Activated CD8-positive, alpha-beta memory T cell treated with anti-CD3 and anti-CD28 coated beads for 36 hours (primary cell): ENCODE results near the gene PCTP. TPM values are rescaled to one million over a fixed set of nuclear protein-coding genes. Genes with fewer than 3 reads are reported as not detected.

Experiments used
- CTCF ChIA-PET: fragments of 350-600 bp; sonication (Branson Sonifier 250); formaldehyde crosslinking; loops from one replicate; lab custom pipeline; 2021; ENCODE audit warnings: antibody characterized with exemption; lab: Charles Lee
- POLR2A ChIA-PET: fragments of 350-600 bp; sonication (Branson Sonifier 250); formaldehyde crosslinking; loops from one replicate; lab custom pipeline; 2021; ENCODE audit warnings: antibody characterized with exemption; lab: Charles Lee
- total RNA-seq, 2 experiments: library from RNA; stranded (reverse); gene quantifications; one replicate each; pipeline ENCODE4 v1.2.3, GENCODE V29; 2021

PCTP gene
- total RNA-seq, 2 experiments from 2014 or later = 8.3 to 9.2 TPM

DNA sequence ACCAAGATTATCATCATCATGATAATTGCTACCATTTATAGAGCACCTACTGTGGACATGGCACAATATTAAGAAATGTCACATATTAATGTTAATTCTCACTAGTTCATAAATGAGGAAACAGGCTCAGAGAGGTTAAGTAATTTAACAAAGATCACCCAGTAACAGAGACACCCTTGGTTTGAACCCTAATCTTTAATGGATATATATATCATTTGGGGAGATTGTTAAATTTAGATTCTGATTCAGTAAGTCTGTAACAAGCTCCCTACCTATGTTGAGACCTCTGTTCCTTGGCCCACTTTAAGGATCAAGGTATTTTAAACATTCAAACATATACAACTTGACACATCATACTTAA is 27.4 kb upstream of the PCTP start:
- POLR2A ChIA-PET = no interaction called here
- CTCF ChIA-PET = interaction anchor here (2.5 kb wide), 1 partner anchor 197 kb away, joined by 7 read pairs; no protein-coding TSS in a partner anchor

DNA sequence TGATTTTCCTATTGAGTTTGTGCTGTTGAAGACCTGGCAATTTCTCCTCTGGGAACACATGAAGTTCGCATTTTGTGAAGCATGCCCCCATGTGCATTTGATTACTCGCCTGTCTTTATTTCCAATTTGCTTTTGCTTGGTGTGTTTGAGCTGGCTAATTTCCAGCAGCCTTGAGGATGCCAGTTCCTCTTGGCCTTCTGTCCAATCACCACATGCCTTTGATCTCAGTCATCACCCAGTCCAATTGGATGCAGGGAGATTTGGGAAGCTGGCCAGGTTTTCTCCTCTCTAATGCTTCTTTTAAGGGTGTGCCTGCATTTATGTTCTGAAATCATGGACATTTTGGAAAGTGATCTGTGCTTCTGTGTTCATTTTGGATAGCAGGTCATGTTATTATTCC is 24.4 kb upstream of the PCTP start:
- POLR2A ChIA-PET = no interaction called here
- CTCF ChIA-PET = interaction anchor here (2.3 kb wide), 1 partner anchor 9 kb away, joined by 4 read pairs; no protein-coding TSS in a partner anchor

DNA sequence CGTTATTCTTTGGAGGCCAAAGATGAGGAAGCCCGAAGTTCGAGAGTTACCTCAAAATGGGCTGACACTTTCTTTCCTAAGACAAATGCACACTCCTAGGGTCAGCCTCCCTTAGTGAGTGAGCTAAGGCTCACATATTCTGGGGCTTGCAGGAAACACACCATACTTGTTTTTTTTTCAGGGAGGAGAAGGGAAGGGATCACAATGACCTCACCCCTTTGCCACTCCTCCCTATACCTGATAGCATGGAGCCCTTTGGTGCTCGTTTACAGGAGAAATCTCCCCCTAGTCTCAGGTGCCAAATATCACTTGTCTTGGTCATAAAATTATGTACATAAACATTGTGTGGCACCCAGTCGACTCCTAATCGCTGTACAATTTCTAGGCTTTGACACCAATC is 23.6 kb upstream of the PCTP start:
- CTCF ChIA-PET = interaction anchor here (2.3 kb wide), 1 partner anchor 10 kb away, joined by 4 read pairs; no protein-coding TSS in a partner anchor
- POLR2A ChIA-PET = no interaction called here

DNA sequence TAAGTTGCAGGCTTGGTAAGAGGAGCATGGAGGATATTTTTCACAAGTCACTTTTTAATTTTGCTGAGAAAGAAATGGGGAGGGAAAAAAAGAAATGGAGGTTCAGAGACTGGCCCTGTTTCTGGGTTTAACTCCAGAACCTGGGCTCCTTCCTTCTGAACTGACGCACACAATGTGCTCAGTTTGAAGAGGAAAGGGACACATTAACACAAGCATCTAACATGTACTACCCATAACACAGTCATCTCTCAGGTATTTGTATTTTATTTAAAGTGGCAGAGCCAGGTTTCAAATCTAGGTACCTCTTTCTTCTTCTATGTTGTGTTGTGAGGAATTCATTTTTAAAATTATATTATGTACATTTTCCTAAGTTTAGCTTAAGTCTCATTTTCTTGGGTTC is 22.9 kb upstream of the PCTP start:
- ChIA-PET POLR2A (no interaction called here), CTCF (interaction anchor here (2.3 kb wide), 1 partner anchor 10 kb away, joined by 4 read pairs; no protein-coding TSS in a partner anchor)

DNA sequence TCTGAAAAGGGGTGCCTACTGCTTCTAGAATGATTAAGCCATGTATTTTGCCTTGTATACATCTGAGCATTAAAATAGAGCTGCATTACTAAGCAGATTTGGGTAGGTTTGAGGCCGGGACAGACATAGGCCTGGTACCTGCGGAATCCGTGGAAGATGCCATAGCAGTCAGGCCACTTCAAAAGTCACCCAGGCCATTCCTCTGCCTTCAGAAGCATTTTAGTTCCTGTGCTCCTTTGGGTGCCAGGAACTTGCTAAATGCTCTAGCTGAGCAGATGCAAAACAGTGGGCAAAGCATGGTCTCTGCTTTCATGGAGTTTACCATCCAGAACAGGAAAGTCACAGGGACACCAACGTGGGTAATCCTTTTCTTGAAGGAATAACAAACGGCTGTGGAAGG is 22.5 kb upstream of the PCTP start:
- POLR2A ChIA-PET = no interaction called here
- CTCF ChIA-PET = interaction anchor here (2.3 kb wide), 1 partner anchor 11 kb away, joined by 4 read pairs; no protein-coding TSS in a partner anchor

DNA sequence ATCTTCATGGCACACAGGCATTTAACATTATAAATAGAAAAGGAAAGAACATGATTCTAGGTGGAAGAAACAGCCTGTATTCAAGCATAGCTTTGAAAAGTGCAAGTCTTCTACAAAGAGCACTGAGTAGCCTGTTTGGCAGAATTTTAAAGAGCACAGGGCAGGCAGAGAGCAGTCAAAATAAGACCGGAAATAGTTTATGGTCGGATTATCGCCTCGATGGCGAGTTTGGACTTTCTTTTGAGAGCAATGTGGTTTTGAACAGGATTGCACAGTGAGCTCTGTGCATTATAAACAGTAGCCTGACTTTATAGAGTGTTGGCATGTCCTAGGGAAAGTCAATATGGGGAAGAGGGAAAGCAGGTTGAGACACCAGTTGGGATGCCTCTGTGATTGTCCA is 22.0 kb upstream of the PCTP start:
- POLR2A ChIA-PET = no interaction called here
- CTCF ChIA-PET = no interaction called here

DNA sequence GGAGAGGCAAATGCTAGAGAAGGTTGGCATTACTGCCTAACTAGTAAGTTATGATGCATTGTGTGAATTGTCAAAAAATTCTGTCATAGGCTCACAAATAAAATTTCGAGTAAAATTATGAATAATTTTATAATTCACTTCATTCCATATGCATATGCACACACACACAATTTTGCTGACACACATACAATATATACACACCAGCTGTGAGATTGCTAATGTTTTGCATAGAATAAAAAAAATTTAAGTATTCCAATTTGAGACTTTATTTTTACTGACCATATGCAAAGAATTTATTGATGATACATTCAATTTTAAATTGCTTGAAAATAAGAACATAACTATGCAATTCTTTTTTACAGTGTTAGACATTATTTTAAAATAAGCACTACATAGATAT is 21.4 kb upstream of the PCTP start:
- CTCF ChIA-PET = no interaction called here
- POLR2A ChIA-PET = no interaction called here

DNA sequence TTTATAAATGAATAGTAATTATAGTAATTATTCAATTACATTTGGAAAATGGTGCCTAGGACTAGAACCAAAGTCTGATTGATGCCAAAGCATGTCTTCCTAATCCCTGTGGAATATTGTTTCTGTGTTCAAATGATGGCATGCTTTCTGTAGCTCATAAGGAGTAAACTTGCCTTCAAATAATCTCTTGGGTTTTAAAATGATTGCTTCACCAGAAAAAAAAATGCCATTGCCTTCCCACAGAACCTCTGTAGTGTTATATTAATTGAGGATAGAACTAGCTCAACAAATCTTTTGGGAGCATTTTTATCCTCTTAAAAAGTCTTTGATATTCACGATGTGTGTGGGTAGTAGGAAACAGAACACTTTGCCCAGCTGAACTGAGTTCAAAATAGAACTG is 20.5 kb upstream of the PCTP start:
- CTCF ChIA-PET = no interaction called here
- POLR2A ChIA-PET = no interaction called here

DNA sequence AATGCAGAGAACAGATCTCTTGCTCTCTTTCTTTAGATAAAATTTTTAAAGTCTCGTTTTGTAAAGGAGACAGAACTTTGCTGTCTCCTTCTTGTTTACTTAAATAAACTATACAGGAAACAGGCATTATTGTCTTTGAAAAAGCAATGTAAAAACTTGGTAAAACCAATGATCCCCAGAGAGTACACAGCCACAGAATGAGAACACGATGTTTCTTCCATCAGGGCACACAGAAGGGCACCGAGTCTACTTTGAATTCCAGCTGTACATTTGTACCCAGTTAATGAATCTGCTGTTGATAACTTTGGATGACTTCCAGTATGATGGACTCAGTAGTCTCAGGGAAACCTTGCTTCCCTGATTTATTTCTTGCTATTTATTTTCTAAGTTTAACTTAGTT is 20.0 kb upstream of the PCTP start:
- CTCF ChIA-PET = no interaction called here

DNA sequence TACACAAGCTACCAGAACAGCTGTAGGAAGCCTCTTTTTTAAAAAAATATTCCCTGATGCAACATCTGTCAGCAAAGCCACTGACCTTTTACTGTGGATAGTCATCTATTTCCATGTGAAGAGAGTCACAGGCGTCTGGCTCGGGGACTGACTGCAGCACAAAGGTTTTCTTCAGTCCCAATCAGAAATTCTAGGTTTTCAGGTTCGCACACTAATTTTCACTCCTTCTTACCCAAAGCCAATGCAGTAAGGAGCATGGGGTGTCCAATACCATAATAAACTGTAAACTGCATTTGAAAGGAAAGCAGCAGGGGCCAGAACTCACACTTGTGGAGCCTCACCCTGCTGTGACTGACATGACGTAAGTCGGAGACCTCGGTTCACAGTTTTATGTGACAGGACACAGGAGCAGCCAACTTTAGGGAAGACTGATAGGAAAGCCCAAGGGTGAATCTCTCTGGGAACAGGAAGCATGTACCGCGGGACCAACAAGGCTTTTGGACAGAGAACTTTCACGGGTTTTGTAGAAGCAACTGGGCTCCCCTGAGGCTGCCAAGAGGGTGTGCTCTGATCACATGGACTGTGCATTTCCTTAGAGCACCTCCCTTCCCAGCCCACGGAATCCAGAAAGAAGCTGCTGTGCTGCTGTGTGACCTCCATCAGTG is 19.1 kb upstream of the PCTP start:
- POLR2A ChIA-PET = no interaction called here

More for the DNA sequence above, 20.0 kb upstream of the PCTP start:
- POLR2A ChIA-PET = no interaction called here

DNA sequence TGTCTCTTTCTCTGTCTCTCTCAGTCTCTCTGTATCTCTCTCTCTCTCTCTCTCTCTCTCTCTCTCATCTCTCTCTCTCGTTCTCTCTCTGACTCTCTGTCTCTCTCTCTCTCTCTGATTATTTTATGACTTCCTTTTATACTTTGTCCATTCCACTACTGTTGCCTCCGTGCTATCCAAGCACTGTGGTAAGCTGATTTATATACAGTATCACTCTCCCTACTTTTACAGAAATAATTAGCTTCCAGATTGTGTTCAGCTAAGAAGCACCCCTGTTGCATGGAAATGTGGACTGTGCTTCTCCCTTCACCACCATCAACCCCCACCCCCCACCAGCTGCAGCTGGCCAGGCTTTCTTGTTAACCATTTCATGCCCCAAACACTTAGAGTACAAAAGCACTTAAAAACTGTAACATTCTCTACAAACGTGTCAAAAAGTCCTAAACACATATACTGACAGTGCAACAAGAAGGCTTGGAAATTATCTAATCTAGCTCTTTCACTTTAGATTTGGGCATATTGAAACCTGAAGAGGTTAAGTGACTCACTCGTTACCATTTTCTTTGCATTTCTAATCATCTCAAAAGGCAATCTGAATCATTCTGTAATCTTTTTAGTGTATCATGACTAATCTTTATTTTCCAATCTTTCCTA is 16.6 kb upstream of the PCTP start:
- CTCF ChIA-PET = interaction anchor here (0.7 to 2.1 kb wide), 4 partner anchors 13 to 210 kb away, joined by 3 to 6 read pairs (median 4); no protein-coding TSS in a partner anchor
- POLR2A ChIA-PET = interaction anchor here (1.5 kb wide), 1 partner anchor 17 kb away, joined by 4 read pairs; the partner anchor contains the start of gene PCTP

More for the DNA sequence above, 19.1 kb upstream of the PCTP start:
- CTCF ChIA-PET = interaction anchor here (1.1 kb wide), 1 partner anchor 12 kb away, joined by 3 read pairs; no protein-coding TSS in a partner anchor

DNA sequence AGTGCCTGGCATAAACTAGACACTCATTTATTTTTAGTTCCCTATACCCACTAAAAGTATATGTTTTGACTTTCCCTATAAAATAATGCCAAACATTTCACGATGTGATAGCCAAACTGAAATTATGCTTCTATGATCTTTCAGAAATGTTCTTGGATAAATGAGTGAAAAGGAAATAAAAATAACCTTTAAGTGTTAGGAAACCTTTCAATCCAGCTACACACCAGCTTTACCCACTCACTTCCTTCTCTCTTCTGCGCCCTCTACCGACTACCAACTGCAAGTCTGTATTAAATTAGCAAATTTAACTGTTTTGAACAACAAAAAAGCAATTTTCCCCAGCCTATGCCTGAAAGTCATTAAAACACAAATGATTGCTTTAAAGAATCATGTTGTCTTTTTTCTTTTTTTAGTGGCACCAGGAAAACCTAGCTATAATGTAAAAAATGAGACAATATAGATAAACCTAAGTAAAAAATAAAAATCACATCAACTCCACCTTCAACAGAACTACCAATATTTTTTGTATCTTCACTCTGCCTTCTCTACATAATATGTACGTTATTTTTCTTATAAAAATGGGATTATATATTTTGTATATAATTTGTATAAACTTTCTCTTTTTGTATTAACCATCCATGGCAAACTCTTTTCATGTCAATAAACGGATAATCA is 15.0 kb upstream of the PCTP start:
- POLR2A ChIA-PET = no interaction called here
- CTCF ChIA-PET = interaction anchor here (0.6 to 2.1 kb wide), 4 partner anchors 15 to 37 kb away, joined by 3 to 6 read pairs (median 3); no protein-coding TSS in a partner anchor

DNA sequence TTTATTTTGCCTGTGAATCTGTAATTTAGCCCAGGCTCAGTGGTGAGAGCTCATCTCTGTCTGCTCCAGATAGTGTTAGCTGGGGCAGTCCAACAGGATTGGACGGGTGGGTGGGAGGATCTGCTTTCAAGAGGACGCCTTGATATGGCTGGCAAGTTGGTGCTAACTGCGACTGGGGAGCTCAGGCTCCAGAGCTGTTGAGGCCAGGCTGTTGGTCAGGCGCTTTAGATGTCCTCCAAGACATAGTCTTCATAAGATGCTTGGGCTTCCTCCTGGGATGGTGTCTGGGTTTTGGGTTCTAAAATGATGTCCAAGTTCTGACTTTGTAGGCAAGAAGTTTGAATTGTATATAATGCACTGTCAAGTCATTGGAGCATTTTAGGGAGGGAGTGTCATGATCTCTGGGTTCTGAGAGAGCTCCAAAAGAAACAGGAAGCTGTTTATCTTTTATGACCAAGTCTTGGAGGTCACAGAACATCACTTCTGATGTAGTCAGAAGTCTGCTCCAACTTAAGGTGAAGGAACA is 12.8 kb upstream of the PCTP start:
- ChIA-PET CTCF (no interaction called here), POLR2A (no interaction called here)

DNA sequence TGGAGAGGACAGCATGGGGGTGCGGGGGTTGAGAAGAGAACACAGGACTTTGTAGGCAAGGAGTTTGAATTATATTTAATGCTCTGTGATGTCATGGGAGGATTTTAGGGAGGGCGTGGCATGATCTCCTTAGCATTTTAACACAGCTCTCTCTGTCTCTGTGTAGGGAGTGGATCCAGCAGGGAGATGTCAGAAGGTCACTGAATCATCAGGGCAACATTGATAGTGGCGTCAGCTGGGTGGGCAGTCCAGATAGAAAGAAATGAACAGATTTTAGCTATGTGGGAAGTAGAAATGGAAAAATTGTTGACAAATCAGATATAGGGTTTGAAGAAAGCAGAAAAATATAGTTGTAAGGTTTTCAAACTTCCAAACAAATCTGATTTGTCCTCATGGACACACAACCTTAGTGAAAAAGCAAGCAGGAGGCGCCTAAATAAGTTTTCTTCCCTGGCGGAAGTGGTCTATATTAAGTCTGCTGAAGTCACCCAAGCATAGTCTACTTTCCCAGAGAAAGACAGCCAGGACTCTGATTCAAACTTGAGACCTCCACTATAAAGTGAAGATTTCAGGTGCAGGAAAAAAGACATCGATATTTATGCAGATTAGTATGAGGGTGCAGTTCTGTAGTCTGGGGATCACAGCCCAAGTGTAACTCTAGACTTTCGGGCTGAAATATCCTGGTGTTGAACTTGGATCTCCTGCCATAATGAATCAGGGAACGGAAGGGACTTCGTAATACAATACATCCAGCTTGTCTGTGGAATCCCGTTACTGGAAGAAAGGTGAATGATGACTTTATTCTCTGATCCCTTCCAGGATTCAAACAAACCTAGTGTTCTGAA is 10.1 kb upstream of the PCTP start:
- CTCF ChIA-PET = interaction anchor here (0.8 kb wide), 1 partner anchor 30 kb away, joined by 3 read pairs; no protein-coding TSS in a partner anchor
- POLR2A ChIA-PET = no interaction called here

DNA sequence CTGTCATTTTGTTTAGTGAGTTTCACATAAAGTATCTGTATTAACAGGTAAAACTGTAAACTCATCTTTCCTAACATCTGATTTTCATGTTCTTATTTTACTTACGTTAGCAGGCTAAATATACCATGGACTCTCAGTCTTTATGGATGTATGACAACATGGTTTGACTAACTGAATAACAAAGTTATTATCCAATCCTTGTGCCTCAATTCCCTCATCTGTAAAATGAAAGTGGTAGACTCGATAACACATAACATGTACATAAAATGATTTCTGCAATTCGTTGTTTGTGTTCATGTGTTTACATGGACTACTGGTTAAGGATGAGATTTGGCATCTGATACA is 9.5 kb upstream of the PCTP start:
- POLR2A ChIA-PET = interaction anchor here (1.2 kb wide), 1 partner anchor 10 kb away, joined by 4 read pairs; the partner anchor contains the start of gene PCTP
- CTCF ChIA-PET = interaction anchor here (0.8 kb wide), 1 partner anchor 29 kb away, joined by 3 read pairs; no protein-coding TSS in a partner anchor

DNA sequence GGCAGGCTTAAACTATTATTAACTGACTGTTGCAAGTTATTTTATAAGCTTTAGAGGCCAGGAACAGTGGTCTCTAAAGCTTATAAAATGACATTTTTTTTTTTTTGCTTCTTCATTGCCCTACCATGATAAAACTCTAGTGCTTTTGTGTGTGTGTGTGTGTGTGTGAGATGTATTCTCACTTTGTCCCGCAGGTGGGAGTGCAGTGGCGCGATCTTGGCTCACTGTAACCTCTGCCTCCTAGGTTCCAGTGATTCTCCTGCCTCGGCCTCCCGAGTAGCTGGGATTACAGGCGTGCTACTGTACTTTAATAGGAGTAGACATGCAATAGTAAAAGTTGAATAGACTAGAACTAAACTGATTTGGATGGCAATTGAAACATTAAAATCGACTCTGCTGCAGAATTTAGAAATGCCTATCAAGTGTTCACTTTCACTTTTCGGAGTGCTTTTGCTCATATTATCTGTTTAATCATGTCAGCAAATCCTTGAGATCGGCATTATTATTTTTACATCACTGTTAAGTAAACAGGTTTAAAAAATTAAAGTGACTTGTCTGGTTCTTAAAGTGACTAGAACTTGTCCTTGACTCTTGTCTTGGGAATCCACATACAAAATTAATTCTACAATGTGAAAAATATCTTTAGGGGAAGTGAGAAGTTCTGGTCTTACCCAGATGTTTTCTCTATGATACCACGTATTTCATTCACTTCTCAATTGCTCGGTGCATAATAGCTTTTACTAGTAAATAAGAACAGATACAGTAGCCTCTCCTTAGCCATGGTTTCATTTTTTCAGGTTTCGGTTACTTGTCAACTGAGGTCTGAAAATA is 8.4 kb upstream of the PCTP start:
- ChIA-PET POLR2A (interaction anchor here (1.2 kb wide), 1 partner anchor 9 kb away, joined by 4 read pairs; the partner anchor contains the start of gene PCTP), CTCF (no interaction called here)

DNA sequence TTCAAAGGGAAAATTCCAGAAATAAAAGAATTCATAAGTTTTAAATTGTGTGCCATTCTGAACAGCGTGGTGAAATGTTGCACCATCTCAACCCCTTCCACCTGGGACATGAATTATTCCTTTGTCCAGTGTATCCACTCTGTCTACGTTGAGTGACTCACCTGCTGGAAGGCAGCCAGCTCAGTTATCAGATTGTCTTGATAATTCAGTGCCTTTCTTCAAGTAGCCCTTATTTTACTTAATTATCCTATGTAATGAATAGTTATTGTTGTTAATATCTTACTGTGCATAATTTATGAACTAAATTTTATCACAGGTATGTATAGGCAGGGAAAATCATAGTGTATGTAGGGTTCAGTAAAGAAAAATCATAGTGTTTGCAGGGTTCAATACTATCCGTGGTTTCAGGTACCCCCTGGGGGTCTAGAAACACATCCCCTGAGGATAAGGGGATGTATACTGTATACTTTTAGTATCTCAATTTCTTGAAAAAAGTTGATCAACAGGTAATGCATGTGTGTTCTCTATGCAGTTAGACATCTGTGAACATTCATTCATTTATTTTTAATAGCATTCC is 7.7 kb upstream of the PCTP start:
- ChIA-PET POLR2A (no interaction called here), CTCF (no interaction called here)

DNA sequence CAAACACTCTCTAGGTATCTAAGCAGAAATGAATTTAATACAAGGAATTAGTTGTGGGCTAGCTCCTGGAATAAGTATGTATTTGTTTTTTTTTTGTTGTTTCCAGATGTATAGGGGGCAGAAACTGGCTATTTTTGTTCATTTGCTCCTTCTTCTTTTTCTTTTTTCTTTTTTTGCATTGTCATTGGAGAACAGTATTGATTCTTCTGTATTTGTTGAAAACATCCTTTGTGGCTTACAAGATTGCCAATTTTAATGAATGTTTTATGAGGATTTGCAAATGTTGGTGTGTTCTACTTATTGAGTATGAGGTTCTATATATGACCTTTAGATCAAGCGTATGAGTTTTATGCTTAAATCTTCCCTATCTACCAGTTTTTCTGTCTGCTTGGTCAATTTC is 5.6 kb upstream of the PCTP start:
- ChIA-PET POLR2A (no interaction called here), CTCF (no interaction called here)
